ENCODE results near the gene ZNF664.

DNA sequence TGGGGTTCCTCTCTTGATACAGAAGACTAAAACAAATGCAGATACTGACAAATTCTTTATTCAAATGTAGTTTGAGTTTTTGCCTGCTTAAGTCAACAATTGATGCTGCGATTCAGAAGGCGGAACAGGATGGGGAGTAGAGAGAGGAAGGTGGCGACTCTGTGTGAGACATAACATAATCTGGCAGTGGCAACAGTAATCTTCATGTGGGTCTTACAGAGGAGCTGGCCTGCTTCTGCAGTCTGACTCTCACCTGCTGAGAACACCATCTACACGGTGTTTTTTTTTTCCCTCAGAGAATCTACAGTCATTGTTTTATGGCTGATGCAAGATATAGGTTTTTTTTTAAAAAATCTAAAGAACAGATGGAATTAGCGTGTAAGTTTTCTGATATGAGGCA lies 10.5 kb upstream of the ZNF664 start:
- TF ChIP-seq, protein P1, sequence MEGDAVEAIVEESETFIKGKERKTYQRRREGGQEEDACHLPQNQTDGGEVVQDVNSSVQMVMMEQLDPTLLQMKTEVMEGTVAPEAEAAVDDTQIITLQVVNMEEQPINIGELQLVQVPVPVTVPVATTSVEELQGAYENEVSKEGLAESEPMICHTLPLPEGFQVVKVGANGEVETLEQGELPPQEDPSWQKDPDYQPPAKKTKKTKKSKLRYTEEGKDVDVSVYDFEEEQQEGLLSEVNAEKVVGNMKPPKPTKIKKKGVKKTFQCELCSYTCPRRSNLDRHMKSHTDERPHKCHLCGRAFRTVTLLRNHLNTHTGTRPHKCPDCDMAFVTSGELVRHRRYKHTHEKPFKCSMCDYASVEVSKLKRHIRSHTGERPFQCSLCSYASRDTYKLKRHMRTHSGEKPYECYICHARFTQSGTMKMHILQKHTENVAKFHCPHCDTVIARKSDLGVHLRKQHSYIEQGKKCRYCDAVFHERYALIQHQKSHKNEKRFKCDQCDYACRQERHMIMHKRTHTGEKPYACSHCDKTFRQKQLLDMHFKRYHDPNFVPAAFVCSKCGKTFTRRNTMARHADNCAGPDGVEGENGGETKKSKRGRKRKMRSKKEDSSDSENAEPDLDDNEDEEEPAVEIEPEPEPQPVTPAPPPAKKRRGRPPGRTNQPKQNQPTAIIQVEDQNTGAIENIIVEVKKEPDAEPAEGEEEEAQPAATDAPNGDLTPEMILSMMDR (IDR thresholded peaks at IDR 0.05), result no peak
- TF ChIP-seq POLR2A (IDR thresholded peaks at IDR 0.05; ENCODE audit: low read depth), result no peak
